ENCODE data around the gene STRIT1. TPM values are rescaled to one million over a fixed set of nuclear protein-coding genes. Genes with fewer than 3 reads are reported as not detected.

The STRIT1 gene
- total RNA-seq, 1 donor from 2014 or later = not detected

DNA sequence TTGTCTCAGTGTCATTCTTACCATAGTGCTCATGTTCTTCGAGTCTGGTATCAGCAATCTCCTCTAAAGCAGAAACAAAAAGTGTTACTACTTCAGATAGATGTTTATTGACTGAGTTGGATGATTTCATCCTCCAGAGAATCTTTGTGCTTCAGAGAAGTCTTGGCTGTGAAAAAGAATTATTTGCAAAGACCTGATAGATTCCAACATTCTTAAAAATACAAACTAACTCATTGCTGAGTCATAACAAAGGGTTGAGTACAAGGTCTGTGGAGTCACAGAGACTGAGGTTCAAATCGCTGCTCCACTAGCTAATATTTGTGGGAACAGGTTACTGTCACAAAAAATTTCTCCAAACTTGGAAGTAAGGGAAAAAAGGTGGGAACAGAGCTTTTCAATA lies 9.0 kb upstream of the STRIT1 start:
- no peak for DNase-seq (ENCODE audit: low spot score, unreplicated experiment)
- H3K27me3 Mint-ChIP-seq = no peaks in the 10 kb centered on the region
- no peaks in the 10 kb centered on the region for H3K36me3 Mint-ChIP-seq (ENCODE audit: insufficient read depth)
- no peak overlapping the region for H3K27ac Mint-ChIP-seq
- no peak for TF ChIP-seq CTCF (IDR thresholded peaks at IDR 0.05; ENCODE audit: unreplicated experiment)
- no peak overlapping the region for H3K4me3 Mint-ChIP-seq (ENCODE audit: low read depth)
- peaks cover 8% of the 10 kb centered on the region for H3K9me3 Mint-ChIP-seq (ENCODE audit: low read depth)
- H3K4me1 Mint-ChIP-seq (ENCODE audit: low read depth) = peaks cover 19% of the 10 kb centered on the region

GRCh38 chr3:155297100-155297499 lies 3.6 kb upstream of the STRIT1 start:
- Mint-ChIP-seq H3K4me1 (ENCODE audit: low read depth) (no peaks in the 10 kb centered on the region), H3K36me3 (ENCODE audit: insufficient read depth) (no peaks in the 10 kb centered on the region), H3K27me3 (no peaks in the 10 kb centered on the region), H3K9me3 (ENCODE audit: low read depth) (peaks cover 19% of the 10 kb centered on the region), H3K4me3 (ENCODE audit: low read depth) (no peak overlapping the region), H3K27ac (no peak overlapping the region)
- no peak for TF ChIP-seq CTCF (IDR thresholded peaks at IDR 0.05; ENCODE audit: unreplicated experiment)
- no peak for DNase-seq (ENCODE audit: low spot score, unreplicated experiment)

DNA sequence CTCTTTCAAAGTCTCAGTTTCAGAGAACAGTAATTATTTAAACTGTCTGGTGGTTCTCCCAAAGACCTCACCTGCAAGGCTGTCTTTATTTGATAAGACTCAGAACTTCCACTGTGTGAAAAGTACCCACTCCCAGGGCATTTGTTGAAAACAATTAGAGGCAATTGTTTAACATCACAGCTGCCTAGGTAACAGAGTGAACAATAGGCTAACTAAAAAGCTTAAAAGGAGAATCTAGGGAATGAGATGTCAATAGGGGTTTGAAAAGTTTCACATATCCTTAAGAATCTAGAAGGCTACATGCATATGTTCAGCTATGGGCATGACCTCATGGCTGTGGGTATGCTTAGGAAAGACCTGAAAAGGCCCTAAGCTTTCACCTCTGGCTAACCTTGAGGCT lies 2.9 kb upstream of the STRIT1 start:
- no peak for TF ChIP-seq CTCF (IDR thresholded peaks at IDR 0.05; ENCODE audit: unreplicated experiment)
- H3K36me3 Mint-ChIP-seq (ENCODE audit: insufficient read depth) = no peaks in the 10 kb centered on the region
- peaks cover 19% of the 10 kb centered on the region for H3K9me3 Mint-ChIP-seq (ENCODE audit: low read depth)
- H3K27ac Mint-ChIP-seq = no peak overlapping the region
- H3K27me3 Mint-ChIP-seq = no peaks in the 10 kb centered on the region
- no peak overlapping the region for H3K4me3 Mint-ChIP-seq (ENCODE audit: low read depth)
- no peak for DNase-seq (ENCODE audit: low spot score, unreplicated experiment)
- H3K4me1 Mint-ChIP-seq (ENCODE audit: low read depth) = peaks cover 1% of the 10 kb centered on the region

- no peak overlapping the region for H3K27ac Mint-ChIP-seq
- H3K4me1 Mint-ChIP-seq (ENCODE audit: low read depth) = peaks cover 1% of the 10 kb centered on the region
- H3K9me3 Mint-ChIP-seq (ENCODE audit: low read depth) = peaks cover 10% of the 10 kb centered on the region
- DNase-seq (ENCODE audit: low spot score, unreplicated experiment) = no peak
- no peak for TF ChIP-seq CTCF (IDR thresholded peaks at IDR 0.05; ENCODE audit: unreplicated experiment)
- H3K4me3 Mint-ChIP-seq (ENCODE audit: low read depth) = no peak overlapping the region
- H3K27me3 Mint-ChIP-seq = no peaks in the 10 kb centered on the region
- no peaks in the 10 kb centered on the region for H3K36me3 Mint-ChIP-seq (ENCODE audit: insufficient read depth)
These were observed 790 bp downstream of the STRIT1 start for GRCh38 chr3:155292693-155293092.

DNA sequence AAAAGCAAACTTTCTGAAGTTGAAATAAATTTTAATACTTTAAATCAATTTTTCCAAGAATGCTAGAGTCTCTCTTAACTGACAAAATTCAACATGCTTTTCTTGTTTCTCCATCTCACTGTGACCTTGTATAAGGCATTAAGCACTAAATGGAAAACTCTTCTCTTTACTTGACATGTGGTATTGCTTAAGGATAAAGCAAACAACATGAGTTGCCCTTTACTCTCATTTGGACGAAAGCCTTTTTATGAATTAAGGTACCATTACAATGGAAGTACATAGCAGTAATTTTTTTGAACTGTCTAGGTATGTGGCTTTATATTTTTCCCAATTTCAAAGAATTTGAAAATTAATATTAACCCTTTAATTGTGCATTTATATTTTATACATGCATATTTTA lies 1.4 kb downstream of the STRIT1 start:
- DNase-seq (ENCODE audit: low spot score, unreplicated experiment) = no peak
- Mint-ChIP-seq H3K27ac (no peak overlapping the region), H3K36me3 (ENCODE audit: insufficient read depth) (no peaks in the 10 kb centered on the region), H3K27me3 (no peaks in the 10 kb centered on the region), H3K4me3 (ENCODE audit: low read depth) (no peak overlapping the region), H3K9me3 (ENCODE audit: low read depth) (peaks cover 8% of the 10 kb centered on the region), H3K4me1 (ENCODE audit: low read depth) (peaks cover 1% of the 10 kb centered on the region)
- no peak for TF ChIP-seq CTCF (IDR thresholded peaks at IDR 0.05; ENCODE audit: unreplicated experiment)
